GM21367 (cell line): ENCODE data around the gene CDK14.
"Not testable (repeated sequence)": the region's sequence is repeated elsewhere in the genome, so short reads cannot be mapped to it uniquely, and the experiment has no call there.

Experiments
- ATAC-seq: cut with Tn5 transposase; IDR thresholded peaks from one replicate; pipeline ENCODE4 v1.9.1; 2021; ENCODE audit not compliant: unreplicated experiment

Gene CDK14

GRCh38 chr7:90751595-90751994 lies 155.5 kb downstream of the CDK14 start:
- ATAC-seq, result no peak

- no peak for ATAC-seq
Measured at GRCh38 chr7:90752051-90752450, 155.9 kb downstream of the CDK14 start.

GRCh38 chr7:90755041-90755440 lies 158.9 kb downstream of the CDK14 start:
- ATAC-seq, result no peak

- ATAC-seq, result no peak
Measured at GRCh38 chr7:90756366-90756765, 160.2 kb downstream of the CDK14 start.

GRCh38 chr7:90757565-90757950 lies 161.4 kb downstream of the CDK14 start:
- peak; percentile 77 for ATAC-seq

- ATAC-seq, result no peak
Measured at GRCh38 chr7:90758933-90759562, 162.9 kb downstream of the CDK14 start.

- ATAC-seq, result no peak
Measured at GRCh38 chr7:90759710-90760109, 163.6 kb downstream of the CDK14 start.

- ATAC-seq, result no peak
Measured at GRCh38 chr7:90760892-90761291, 164.8 kb downstream of the CDK14 start.

- ATAC-seq, result no peak
Measured at GRCh38 chr7:90761584-90761983, 165.5 kb downstream of the CDK14 start.

GRCh38 chr7:90763108-90763507 lies 167.0 kb downstream of the CDK14 start:
- ATAC-seq, result no peak

- ATAC-seq, result no peak
Measured at GRCh38 chr7:90764848-90765570, 168.9 kb downstream of the CDK14 start.

GRCh38 chr7:90766814-90767564 lies 170.9 kb downstream of the CDK14 start:
- no peak for ATAC-seq

GRCh38 chr7:90768301-90768700 lies 172.2 kb downstream of the CDK14 start:
- no peak for ATAC-seq

GRCh38 chr7:90769036-90769435 lies 172.9 kb downstream of the CDK14 start:
- ATAC-seq, result no peak

- not testable (repeated sequence) for ATAC-seq
Measured at GRCh38 chr7:90769566-90769965, 173.4 kb downstream of the CDK14 start.

- no peak for ATAC-seq
Measured at GRCh38 chr7:90771281-90771680, 175.2 kb downstream of the CDK14 start.

- ATAC-seq, result no peak
Measured at GRCh38 chr7:90772410-90772809, 176.3 kb downstream of the CDK14 start.

- no peak for ATAC-seq
Measured at GRCh38 chr7:90773269-90773668, 177.1 kb downstream of the CDK14 start.

GRCh38 chr7:90774706-90775105 lies 178.6 kb downstream of the CDK14 start:
- ATAC-seq, result no peak

GRCh38 chr7:90775383-90775965 lies 179.4 kb downstream of the CDK14 start:
- no peak for ATAC-seq

- peak; percentile 93 for ATAC-seq
Measured at GRCh38 chr7:90777041-90777440, 180.9 kb downstream of the CDK14 start.

- ATAC-seq, result peak; percentile 44
Measured at GRCh38 chr7:90777465-90777864, 181.3 kb downstream of the CDK14 start.
